ENCODE results near the gene MIAT. TPM values are rescaled to one million over a fixed set of nuclear protein-coding genes. Genes with fewer than 3 reads are reported as not detected.

MIAT gene
- total RNA-seq, 1 experiment from 2014 or later: 1.5 TPM

- no peak overlapping the region for H2AFZ ChIP-seq (ENCODE audit: low read length)
- H4K20me1 ChIP-seq (ENCODE audit: insufficient read depth, low read depth, low read length): no peaks in the 10 kb centered on the region
- no peak overlapping the region for H3K9ac ChIP-seq (ENCODE audit: low read length)
- no peak for DNase-seq
- no peaks in the 10 kb centered on the region for H3K36me3 ChIP-seq (ENCODE audit: insufficient read depth, low read length)
- H3K4me3 ChIP-seq (ENCODE audit: low read length): no peak overlapping the region
- H3K9me2 ChIP-seq (replicated peaks; ENCODE audit: insufficient read depth, low read length): no peaks in the 10 kb centered on the region
- no peaks in the 10 kb centered on the region for H3K27me3 ChIP-seq (ENCODE audit: low read length)
- no peaks in the 10 kb centered on the region for H3K4me1 ChIP-seq (ENCODE audit: low read length)
- no peaks in the 10 kb centered on the region for H3K79me2 ChIP-seq (ENCODE audit: low read length)
- H3K9me3 ChIP-seq (ENCODE audit: low read length): no peaks in the 10 kb centered on the region
- no peak overlapping the region for H3K27ac ChIP-seq (ENCODE audit: low read length)
- H3K4me2 ChIP-seq (ENCODE audit: low read depth, low read length, poor library complexity, severe bottlenecking): no peak overlapping the region
Measured at GRCh38 chr22:26689513-26690301, 32.3 kb downstream of the MIAT start.

- H2AFZ ChIP-seq (ENCODE audit: low read length): no peak overlapping the region
- H3K9me3 ChIP-seq (ENCODE audit: low read length): no peaks in the 10 kb centered on the region
- no peaks in the 10 kb centered on the region for H3K4me1 ChIP-seq (ENCODE audit: low read length)
- no peaks in the 10 kb centered on the region for H3K9me2 ChIP-seq (replicated peaks; ENCODE audit: insufficient read depth, low read length)
- DNase-seq: no peak
- no peaks in the 10 kb centered on the region for H3K27me3 ChIP-seq (ENCODE audit: low read length)
- no peak overlapping the region for H3K27ac ChIP-seq (ENCODE audit: low read length)
- H4K20me1 ChIP-seq (ENCODE audit: insufficient read depth, low read depth, low read length): no peaks in the 10 kb centered on the region
- no peaks in the 10 kb centered on the region for H3K79me2 ChIP-seq (ENCODE audit: low read length)
- no peaks in the 10 kb centered on the region for H3K36me3 ChIP-seq (ENCODE audit: insufficient read depth, low read length)
- no peak overlapping the region for H3K9ac ChIP-seq (ENCODE audit: low read length)
- H3K4me2 ChIP-seq (ENCODE audit: low read depth, low read length, poor library complexity, severe bottlenecking): no peak overlapping the region
- H3K4me3 ChIP-seq (ENCODE audit: low read length): no peak overlapping the region
Measured at GRCh38 chr22:26690654-26691376, 33.4 kb downstream of the MIAT start.

DNA sequence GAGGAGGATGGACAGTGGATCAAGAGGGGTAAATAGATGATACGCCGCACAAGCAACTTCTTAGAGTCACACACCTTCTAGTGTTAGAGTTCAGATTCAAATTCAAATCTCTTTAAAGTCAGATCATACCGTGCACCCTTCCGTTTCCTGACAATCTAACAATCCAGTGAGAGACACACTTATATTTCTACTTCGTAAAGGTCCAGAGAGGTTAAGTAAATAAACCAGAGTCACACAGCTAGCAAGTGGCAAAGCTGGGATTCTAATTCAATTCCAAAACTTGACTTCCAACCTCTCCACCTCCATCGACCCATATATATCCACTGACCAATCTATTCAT is 34.0 kb downstream of the MIAT start:
- H3K4me3 ChIP-seq (ENCODE audit: low read length): no peak overlapping the region
- DNase-seq: no peak
- no peaks in the 10 kb centered on the region for H3K79me2 ChIP-seq (ENCODE audit: low read length)
- H3K9me2 ChIP-seq (replicated peaks; ENCODE audit: insufficient read depth, low read length): no peaks in the 10 kb centered on the region
- H3K4me2 ChIP-seq (ENCODE audit: low read depth, low read length, poor library complexity, severe bottlenecking): no peak overlapping the region
- H2AFZ ChIP-seq (ENCODE audit: low read length): no peak overlapping the region
- H4K20me1 ChIP-seq (ENCODE audit: insufficient read depth, low read depth, low read length): no peaks in the 10 kb centered on the region
- no peaks in the 10 kb centered on the region for H3K9me3 ChIP-seq (ENCODE audit: low read length)
- H3K4me1 ChIP-seq (ENCODE audit: low read length): no peaks in the 10 kb centered on the region
- no peaks in the 10 kb centered on the region for H3K27me3 ChIP-seq (ENCODE audit: low read length)
- H3K36me3 ChIP-seq (ENCODE audit: insufficient read depth, low read length): no peaks in the 10 kb centered on the region
- no peak overlapping the region for H3K9ac ChIP-seq (ENCODE audit: low read length)
- no peak overlapping the region for H3K27ac ChIP-seq (ENCODE audit: low read length)

- Histone ChIP-seq H3K9ac (ENCODE audit: low read length) (no peak overlapping the region), H3K79me2 (ENCODE audit: low read length) (no peaks in the 10 kb centered on the region), H3K4me2 (ENCODE audit: low read depth, low read length, poor library complexity, severe bottlenecking) (no peak overlapping the region), H3K36me3 (ENCODE audit: insufficient read depth, low read length) (no peaks in the 10 kb centered on the region), H3K27ac (ENCODE audit: low read length) (no peak overlapping the region), H3K4me3 (ENCODE audit: low read length) (no peak overlapping the region), H3K9me3 (ENCODE audit: low read length) (no peaks in the 10 kb centered on the region), H3K4me1 (ENCODE audit: low read length) (peaks cover 7% of the 10 kb centered on the region), H2AFZ (ENCODE audit: low read length) (no peak overlapping the region), H3K27me3 (ENCODE audit: low read length) (no peaks in the 10 kb centered on the region), H3K9me2 (replicated peaks; ENCODE audit: insufficient read depth, low read length) (no peaks in the 10 kb centered on the region), H4K20me1 (ENCODE audit: insufficient read depth, low read depth, low read length) (no peaks in the 10 kb centered on the region)
- DNase-seq: no peak
Measured at GRCh38 chr22:26692215-26692614, 34.8 kb downstream of the MIAT start.

DNA sequence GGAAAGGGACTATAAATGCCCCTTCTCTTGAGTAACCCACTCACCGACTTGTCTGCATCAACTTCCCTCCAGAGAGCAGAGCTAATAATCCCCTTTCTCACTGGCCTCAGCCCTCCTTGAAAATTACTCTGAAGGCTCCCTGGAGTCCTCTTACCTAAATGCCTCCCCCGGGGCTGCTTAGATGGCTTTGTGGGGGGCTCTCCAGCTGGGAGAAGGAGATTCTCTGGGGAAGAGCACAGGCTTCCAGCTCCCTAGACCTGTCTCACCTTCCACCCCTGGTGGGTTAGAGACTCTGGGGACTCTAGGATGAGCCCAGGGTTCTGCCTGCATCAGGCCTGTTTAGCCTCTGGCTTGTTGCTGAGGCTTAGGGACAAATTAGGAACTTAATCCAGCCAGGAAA is 39.8 kb downstream of the MIAT start:
- peaks cover 8% of the 10 kb centered on the region for H3K4me1 ChIP-seq (ENCODE audit: low read length)
- no peak overlapping the region for H3K4me2 ChIP-seq (ENCODE audit: low read depth, low read length, poor library complexity, severe bottlenecking)
- H3K79me2 ChIP-seq (ENCODE audit: low read length): no peaks in the 10 kb centered on the region
- no peaks in the 10 kb centered on the region for H3K9me2 ChIP-seq (replicated peaks; ENCODE audit: insufficient read depth, low read length)
- no peaks in the 10 kb centered on the region for H3K27me3 ChIP-seq (ENCODE audit: low read length)
- H3K9ac ChIP-seq (ENCODE audit: low read length): no peak overlapping the region
- H4K20me1 ChIP-seq (ENCODE audit: insufficient read depth, low read depth, low read length): no peaks in the 10 kb centered on the region
- DNase-seq: peak; percentile 32
- no peaks in the 10 kb centered on the region for H3K9me3 ChIP-seq (ENCODE audit: low read length)
- no peak overlapping the region for H3K4me3 ChIP-seq (ENCODE audit: low read length)
- H2AFZ ChIP-seq (ENCODE audit: low read length): no peak overlapping the region
- H3K36me3 ChIP-seq (ENCODE audit: insufficient read depth, low read length): no peaks in the 10 kb centered on the region; the same call in 1 of the 2 replicates
- no peak overlapping the region for H3K27ac ChIP-seq (ENCODE audit: low read length)

- Histone ChIP-seq H2AFZ (ENCODE audit: low read length) (no peak overlapping the region), H3K27me3 (ENCODE audit: low read length) (no peaks in the 10 kb centered on the region), H3K36me3 (ENCODE audit: insufficient read depth, low read length) (no peaks in the 10 kb centered on the region; the same call in 1 of the 2 replicates), H3K27ac (ENCODE audit: low read length) (no peak overlapping the region), H4K20me1 (ENCODE audit: insufficient read depth, low read depth, low read length) (no peaks in the 10 kb centered on the region), H3K9me2 (replicated peaks; ENCODE audit: insufficient read depth, low read length) (no peaks in the 10 kb centered on the region), H3K9ac (ENCODE audit: low read length) (no peak overlapping the region), H3K4me1 (ENCODE audit: low read length) (peaks cover 19% of the 10 kb centered on the region), H3K4me3 (ENCODE audit: low read length) (no peak overlapping the region), H3K79me2 (ENCODE audit: low read length) (no peaks in the 10 kb centered on the region), H3K4me2 (ENCODE audit: low read depth, low read length, poor library complexity, severe bottlenecking) (no peak overlapping the region), H3K9me3 (ENCODE audit: low read length) (no peaks in the 10 kb centered on the region)
- DNase-seq: no peak
Measured at GRCh38 chr22:26700462-26700861, 43.1 kb downstream of the MIAT start.

DNA sequence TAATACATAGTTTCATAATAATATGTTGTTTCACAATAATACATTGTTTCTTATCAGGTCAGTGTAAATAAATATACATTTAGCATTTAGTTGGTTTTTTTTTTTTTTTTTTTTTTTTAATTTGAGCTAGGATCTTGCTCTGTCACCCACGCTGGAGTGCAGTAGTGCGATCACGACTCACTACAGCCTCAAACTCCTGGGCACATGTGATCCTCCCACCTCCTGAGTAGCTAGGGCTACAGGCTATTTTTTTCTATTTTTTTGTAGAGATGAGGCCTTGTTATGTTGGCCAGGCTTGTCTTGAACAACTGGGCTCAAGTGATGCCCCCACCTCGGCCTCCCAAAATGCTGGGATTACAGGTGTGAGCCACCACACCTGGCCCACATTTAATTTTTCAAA is 43.5 kb downstream of the MIAT start:
- no peaks in the 10 kb centered on the region for H4K20me1 ChIP-seq (ENCODE audit: insufficient read depth, low read depth, low read length)
- H3K4me2 ChIP-seq (ENCODE audit: low read depth, low read length, poor library complexity, severe bottlenecking): no peak overlapping the region
- no peak overlapping the region for H3K27ac ChIP-seq (ENCODE audit: low read length)
- H3K9me3 ChIP-seq (ENCODE audit: low read length): no peaks in the 10 kb centered on the region
- no peak for DNase-seq
- no peaks in the 10 kb centered on the region; the same call in 1 of the 2 replicates for H3K36me3 ChIP-seq (ENCODE audit: insufficient read depth, low read length)
- no peak overlapping the region for H2AFZ ChIP-seq (ENCODE audit: low read length)
- no peaks in the 10 kb centered on the region for H3K27me3 ChIP-seq (ENCODE audit: low read length)
- no peaks in the 10 kb centered on the region for H3K9me2 ChIP-seq (replicated peaks; ENCODE audit: insufficient read depth, low read length)
- peaks cover 24% of the 10 kb centered on the region for H3K4me1 ChIP-seq (ENCODE audit: low read length)
- H3K9ac ChIP-seq (ENCODE audit: low read length): no peak overlapping the region
- H3K4me3 ChIP-seq (ENCODE audit: low read length): no peak overlapping the region
- H3K79me2 ChIP-seq (ENCODE audit: low read length): no peaks in the 10 kb centered on the region

DNA sequence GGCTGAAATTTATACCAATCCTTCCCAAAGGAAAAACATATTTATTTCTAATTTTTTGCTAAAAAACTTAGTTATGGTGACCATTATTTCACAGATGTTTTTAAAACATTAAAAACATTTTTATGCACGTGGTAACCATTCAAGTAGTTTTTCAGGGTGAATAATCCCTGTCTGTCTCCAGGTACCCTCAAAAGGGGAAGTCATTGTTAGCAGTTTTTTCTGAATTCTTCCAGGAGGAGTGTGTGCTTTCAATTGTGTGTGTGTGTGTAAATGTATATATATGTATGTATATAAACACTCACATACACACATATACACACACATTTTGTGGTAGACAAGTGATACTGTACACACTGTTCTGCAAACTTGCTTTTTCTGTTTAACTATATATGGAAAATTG is 43.9 kb downstream of the MIAT start:
- Histone ChIP-seq H2AFZ (ENCODE audit: low read length) (no peak overlapping the region), H4K20me1 (ENCODE audit: insufficient read depth, low read depth, low read length) (no peaks in the 10 kb centered on the region), H3K4me1 (ENCODE audit: low read length) (peaks cover 24% of the 10 kb centered on the region), H3K27me3 (ENCODE audit: low read length) (no peaks in the 10 kb centered on the region), H3K4me2 (ENCODE audit: low read depth, low read length, poor library complexity, severe bottlenecking) (no peak overlapping the region), H3K4me3 (ENCODE audit: low read length) (no peak overlapping the region), H3K9me2 (replicated peaks; ENCODE audit: insufficient read depth, low read length) (no peaks in the 10 kb centered on the region), H3K27ac (ENCODE audit: low read length) (no peak overlapping the region), H3K9me3 (ENCODE audit: low read length) (no peaks in the 10 kb centered on the region), H3K36me3 (ENCODE audit: insufficient read depth, low read length) (no peaks in the 10 kb centered on the region; the same call in 1 of the 2 replicates), H3K79me2 (ENCODE audit: low read length) (no peaks in the 10 kb centered on the region), H3K9ac (ENCODE audit: low read length) (no peak overlapping the region)
- no peak for DNase-seq
